Activated naive CD4-positive, alpha-beta T cell treated with anti-CD3 and anti-CD28 coated beads, Interleukin-2, amount 50 U/mL, for 16 hours (primary cell): ENCODE results near the gene PPIL1.
"Not testable (repeated sequence)": the region's sequence is repeated elsewhere in the genome, so short reads cannot be mapped to it uniquely, and the experiment has no call there.

ENCODE experiments used
- DNase-seq: peaks from one replicate; pipeline ENCODE4 v3.0.0-alpha.2; 2020

Gene PPIL1

GRCh38 chr6:36874443-36875249 is at the start of gene PPIL1:
PPIL1 (minus strand) TSS chr6:36874803; CDS start chr6:36874772, 31 bp downstream.
- DNase-seq, result peak; percentile 87

GRCh38 chr6:36924131-36924530 is 49.5 kb upstream of the PPIL1 start:
- no peak for DNase-seq

GRCh38 chr6:36920546-36920945 is 45.9 kb upstream of the PPIL1 start:
- no peak for DNase-seq

- DNase-seq, result no peak
Observed at GRCh38 chr6:36920049-36920448, 45.4 kb upstream of the PPIL1 start.

GRCh38 chr6:36917541-36918193 is 43.1 kb upstream of the PPIL1 start:
- DNase-seq, result no peak

GRCh38 chr6:36916126-36916525 is 41.5 kb upstream of the PPIL1 start:
- no peak for DNase-seq

- no peak for DNase-seq
Observed at GRCh38 chr6:36915599-36915998, 41.0 kb upstream of the PPIL1 start.

GRCh38 chr6:36914227-36914794 is 39.7 kb upstream of the PPIL1 start:
- DNase-seq, result no peak

GRCh38 chr6:36913082-36913481 is 38.5 kb upstream of the PPIL1 start:
- no peak for DNase-seq

GRCh38 chr6:36912586-36912985 is 38.0 kb upstream of the PPIL1 start:
- DNase-seq, result peak; percentile 38

GRCh38 chr6:36912030-36912454 is 37.4 kb upstream of the PPIL1 start:
- peak; percentile 14 for DNase-seq

- no peak for DNase-seq
Observed at GRCh38 chr6:36908747-36909146, 34.1 kb upstream of the PPIL1 start.

- no peak for DNase-seq
Observed at GRCh38 chr6:36907781-36908180, 33.2 kb upstream of the PPIL1 start.

GRCh38 chr6:36906539-36907325 is 32.1 kb upstream of the PPIL1 start:
- no peak for DNase-seq

- DNase-seq, result no peak
Observed at GRCh38 chr6:36904851-36905393, 30.3 kb upstream of the PPIL1 start.

- no peak for DNase-seq
Observed at GRCh38 chr6:36904114-36904513, 29.5 kb upstream of the PPIL1 start.

- no peak for DNase-seq
Observed at GRCh38 chr6:36897609-36898008, 23.0 kb upstream of the PPIL1 start.

GRCh38 chr6:36893976-36894932 is 19.7 kb upstream of the PPIL1 start:
- no peak for DNase-seq

- not testable (repeated sequence) for DNase-seq
Observed at GRCh38 chr6:36891153-36891552, 16.6 kb upstream of the PPIL1 start.

GRCh38 chr6:36890112-36890663 is 15.6 kb upstream of the PPIL1 start:
- DNase-seq, result no peak
